SK-N-SH treated with all-trans-retinoic acid at 6 μM for 48 hours (cell line): Measurements from ENCODE around the gene TMEM31.

Source experiments
- ATAC-seq: fragments of 200-7000 bp; cut with Tn5 transposase; 3 replicates; pipeline ENCODE4 v1.9.1; 2020; ENCODE audit warnings: mild to moderate bottlenecking, moderate library complexity
- ARNTL ChIP-seq: fragments of 450-650 bp; formaldehyde crosslinking; IDR thresholded peaks from 2 replicates; pipeline ENCODE4 v1.5.0; 2020; ENCODE audit warnings: low read depth, mild to moderate bottlenecking, moderate library complexity, borderline replicate concordance
- BACH2 ChIP-seq: fragments of 250-450 bp; sonication (Bioruptor Pico); IDR thresholded peaks from 2 replicates; pipeline ENCODE4 v1.9.0; 2021; ENCODE audit warnings: mild to moderate bottlenecking, borderline replicate concordance
- CSDC2 ChIP-seq: fragments of 250-450 bp; sonication (Bioruptor Pico); IDR thresholded peaks from 2 replicates; pipeline ENCODE4 v1.5.0; 2020; ENCODE audit warnings: mild to moderate bottlenecking, moderate library complexity
- ESRRG ChIP-seq: fragments of 250-450 bp; sonication (Bioruptor Pico); IDR thresholded peaks from 2 replicates; pipeline ENCODE4 v1.6.1; 2021; ENCODE audit warnings: mild to moderate bottlenecking
- ISL1 ChIP-seq: fragments of 250-450 bp; sonication (Bioruptor Pico); IDR thresholded peaks from 2 replicates; pipeline ENCODE4 v2.1.2; 2022; ENCODE audit warnings: mild to moderate bottlenecking, moderate library complexity
- OSR1 ChIP-seq: fragments of 250-450 bp; sonication (Bioruptor Pico); IDR thresholded peaks from 2 replicates; pipeline ENCODE4 v1.8.0; 2022; ENCODE audit warnings: moderate library complexity, mild to moderate bottlenecking, inconsistent platforms
- PPARA ChIP-seq: fragments of 250-450 bp; sonication (Bioruptor Pico); IDR thresholded peaks from 2 replicates; pipeline ENCODE4 v1.5.0; 2020; ENCODE audit warnings: mild to moderate bottlenecking, borderline replicate concordance
- RARB ChIP-seq: fragments of 250-450 bp; sonication (Bioruptor Pico); IDR thresholded peaks from 2 replicates; pipeline ENCODE4 v1.8.0; 2021; ENCODE audit warnings: mild to moderate bottlenecking, moderate library complexity
- TCF4 ChIP-seq: fragments of 250-450 bp; sonication (Bioruptor Pico); IDR thresholded peaks from 2 replicates; pipeline ENCODE4 v1.8.0; 2021; ENCODE audit warnings: mild to moderate bottlenecking, moderate library complexity, borderline replicate concordance
- TOX ChIP-seq: fragments of 250-450 bp; sonication (Bioruptor Pico); IDR thresholded peaks from 2 replicates; pipeline ENCODE4 v1.8.0; 2021; ENCODE audit warnings: mild to moderate bottlenecking, moderate library complexity, borderline replicate concordance
- ZC3H10 ChIP-seq: fragments of 250-450 bp; sonication (Bioruptor Pico); IDR thresholded peaks from 2 replicates; pipeline ENCODE4 v1.5.1; 2021; ENCODE audit warnings: mild to moderate bottlenecking, moderate library complexity
- ZFP3 ChIP-seq: fragments of 250-450 bp; sonication (Bioruptor Pico); IDR thresholded peaks from 2 replicates; pipeline ENCODE4 v1.5.0; 2020; ENCODE audit warnings: mild to moderate bottlenecking, moderate library complexity
- ZFP30 ChIP-seq: fragments of 450-650 bp; formaldehyde crosslinking; IDR thresholded peaks from 2 replicates; pipeline ENCODE4 v1.5.0; 2022; ENCODE audit warnings: mild to moderate bottlenecking, moderate library complexity
- ZNF70 ChIP-seq: fragments of 450-650 bp; formaldehyde crosslinking; IDR thresholded peaks from 2 replicates; pipeline ENCODE4 v1.5.0; 2020; ENCODE audit warnings: mild to moderate bottlenecking, moderate library complexity
- ZNF8 ChIP-seq: fragments of 450-650 bp; formaldehyde crosslinking; IDR thresholded peaks from 2 replicates; pipeline ENCODE4 v1.5.0; 2020; ENCODE audit warnings: mild to moderate bottlenecking, moderate library complexity
- TF ChIP-seq, protein P1 (sequence below): fragments of 250-450 bp; sonication (Bioruptor Pico); IDR thresholded peaks from 2 replicates; pipeline ENCODE4 v1.8.0; 2021; ENCODE audit warnings: low read depth, mild to moderate bottlenecking, moderate library complexity, borderline replicate concordance
- TF ChIP-seq, protein P2 (sequence below): fragments of 250-450 bp; sonication (Bioruptor Pico); IDR thresholded peaks from 2 replicates; pipeline ENCODE4 v1.8.0; 2020; ENCODE audit warnings: mild to moderate bottlenecking, moderate library complexity, borderline replicate concordance
- TF ChIP-seq, protein P3 (sequence below): fragments of 250-450 bp; sonication (Bioruptor Pico); IDR thresholded peaks from 2 replicates; pipeline ENCODE4 v1.5.1; 2021; ENCODE audit warnings: mild to moderate bottlenecking, moderate library complexity
- TF ChIP-seq, protein P4 (sequence below): fragments of 250-450 bp; sonication (Bioruptor Pico); IDR thresholded peaks from 2 replicates; pipeline ENCODE4 v1.5.0; 2020; ENCODE audit warnings: mild to moderate bottlenecking, moderate library complexity
- TF ChIP-seq, protein P5 (sequence below): fragments of 250-450 bp; sonication (Bioruptor Pico); IDR thresholded peaks from 2 replicates; pipeline ENCODE4 v1.5.1; 2020; ENCODE audit warnings: low read depth, mild to moderate bottlenecking, moderate library complexity

Gene TMEM31

DNA sequence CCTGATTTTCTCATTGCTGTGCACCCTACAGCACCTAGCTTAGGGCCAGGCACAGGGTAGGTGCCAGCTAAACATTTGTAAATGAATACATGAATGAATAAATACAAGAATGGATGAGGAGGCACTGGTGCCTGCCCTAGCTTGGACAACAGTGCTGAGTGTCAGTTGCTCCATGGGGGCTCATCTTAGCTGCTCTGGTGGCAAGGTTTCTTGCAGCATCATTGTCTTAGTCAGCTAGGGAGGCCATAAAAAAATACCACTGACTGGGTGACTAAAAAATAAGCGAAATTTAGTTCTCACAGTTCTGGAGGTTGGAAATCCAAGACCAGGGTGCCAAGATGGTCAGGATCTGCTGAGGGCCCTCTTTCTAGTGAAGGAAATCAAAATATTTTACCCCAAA, 31.2 kb downstream of the TMEM31 start:
- ATAC-seq: no peak
- TF ChIP-seq, protein P1, sequence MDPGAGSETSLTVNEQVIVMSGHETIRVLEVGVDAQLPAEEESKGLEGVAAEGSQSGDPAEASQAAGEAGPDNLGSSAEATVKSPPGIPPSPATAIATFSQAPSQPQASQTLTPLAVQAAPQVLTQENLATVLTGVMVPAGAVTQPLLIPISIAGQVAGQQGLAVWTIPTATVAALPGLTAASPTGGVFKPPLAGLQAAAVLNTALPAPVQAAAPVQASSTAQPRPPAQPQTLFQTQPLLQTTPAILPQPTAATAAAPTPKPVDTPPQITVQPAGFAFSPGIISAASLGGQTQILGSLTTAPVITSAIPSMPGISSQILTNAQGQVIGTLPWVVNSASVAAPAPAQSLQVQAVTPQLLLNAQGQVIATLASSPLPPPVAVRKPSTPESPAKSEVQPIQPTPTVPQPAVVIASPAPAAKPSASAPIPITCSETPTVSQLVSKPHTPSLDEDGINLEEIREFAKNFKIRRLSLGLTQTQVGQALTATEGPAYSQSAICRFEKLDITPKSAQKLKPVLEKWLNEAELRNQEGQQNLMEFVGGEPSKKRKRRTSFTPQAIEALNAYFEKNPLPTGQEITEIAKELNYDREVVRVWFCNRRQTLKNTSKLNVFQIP (CRISPR knock-in tag): no peak
- TF ChIP-seq BACH2 (CRISPR knock-in tag) (no peak), ESRRG (CRISPR knock-in tag) (no peak), ZC3H10 (CRISPR knock-in tag) (no peak), ZFP30 (no peak), ZNF70 (CRISPR knock-in tag) (no peak), CSDC2 (no peak), PPARA (no peak), ZNF8 (CRISPR knock-in tag) (no peak), RARB (CRISPR knock-in tag) (no peak), ARNTL (no peak)
- TF ChIP-seq, protein P2, sequence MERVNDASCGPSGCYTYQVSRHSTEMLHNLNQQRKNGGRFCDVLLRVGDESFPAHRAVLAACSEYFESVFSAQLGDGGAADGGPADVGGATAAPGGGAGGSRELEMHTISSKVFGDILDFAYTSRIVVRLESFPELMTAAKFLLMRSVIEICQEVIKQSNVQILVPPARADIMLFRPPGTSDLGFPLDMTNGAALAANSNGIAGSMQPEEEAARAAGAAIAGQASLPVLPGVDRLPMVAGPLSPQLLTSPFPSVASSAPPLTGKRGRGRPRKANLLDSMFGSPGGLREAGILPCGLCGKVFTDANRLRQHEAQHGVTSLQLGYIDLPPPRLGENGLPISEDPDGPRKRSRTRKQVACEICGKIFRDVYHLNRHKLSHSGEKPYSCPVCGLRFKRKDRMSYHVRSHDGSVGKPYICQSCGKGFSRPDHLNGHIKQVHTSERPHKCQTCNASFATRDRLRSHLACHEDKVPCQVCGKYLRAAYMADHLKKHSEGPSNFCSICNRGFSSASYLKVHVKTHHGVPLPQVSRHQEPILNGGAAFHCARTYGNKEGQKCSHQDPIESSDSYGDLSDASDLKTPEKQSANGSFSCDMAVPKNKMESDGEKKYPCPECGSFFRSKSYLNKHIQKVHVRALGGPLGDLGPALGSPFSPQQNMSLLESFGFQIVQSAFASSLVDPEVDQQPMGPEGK (CRISPR knock-in tag): no peak
- TF ChIP-seq, protein P3, sequence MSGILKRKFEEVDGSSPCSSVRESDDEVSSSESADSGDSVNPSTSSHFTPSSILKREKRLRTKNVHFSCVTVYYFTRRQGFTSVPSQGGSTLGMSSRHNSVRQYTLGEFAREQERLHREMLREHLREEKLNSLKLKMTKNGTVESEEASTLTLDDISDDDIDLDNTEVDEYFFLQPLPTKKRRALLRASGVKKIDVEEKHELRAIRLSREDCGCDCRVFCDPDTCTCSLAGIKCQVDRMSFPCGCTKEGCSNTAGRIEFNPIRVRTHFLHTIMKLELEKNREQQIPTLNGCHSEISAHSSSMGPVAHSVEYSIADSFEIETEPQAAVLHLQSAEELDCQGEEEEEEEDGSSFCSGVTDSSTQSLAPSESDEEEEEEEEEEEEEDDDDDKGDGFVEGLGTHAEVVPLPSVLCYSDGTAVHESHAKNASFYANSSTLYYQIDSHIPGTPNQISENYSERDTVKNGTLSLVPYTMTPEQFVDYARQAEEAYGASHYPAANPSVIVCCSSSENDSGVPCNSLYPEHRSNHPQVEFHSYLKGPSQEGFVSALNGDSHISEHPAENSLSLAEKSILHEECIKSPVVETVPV (CRISPR knock-in tag): no peak

DNA sequence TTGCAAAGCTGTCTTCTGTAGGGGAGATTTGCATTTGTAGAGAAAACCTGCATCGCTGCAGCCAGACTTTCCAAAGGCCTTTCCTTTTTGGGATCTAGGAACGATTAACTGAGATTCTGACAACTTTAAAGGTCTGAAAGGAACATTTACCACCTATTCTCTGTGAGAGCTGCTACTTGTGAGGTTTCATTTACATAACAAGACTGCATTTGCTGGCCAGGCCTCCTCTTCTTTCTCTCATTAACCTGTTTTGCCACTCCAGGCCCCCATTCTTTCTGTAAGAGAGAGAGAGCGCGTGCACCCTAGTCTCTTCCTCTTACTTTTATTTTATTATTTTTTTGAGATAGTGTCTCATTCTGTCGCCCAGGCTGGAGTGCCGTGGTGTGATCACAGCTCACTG, 31.6 kb downstream of the TMEM31 start:
- TF ChIP-seq CSDC2: no peak
- TF ChIP-seq OSR1 (CRISPR knock-in tag): no peak
- TF ChIP-seq TOX (CRISPR knock-in tag): no peak
- TF ChIP-seq, protein P4, sequence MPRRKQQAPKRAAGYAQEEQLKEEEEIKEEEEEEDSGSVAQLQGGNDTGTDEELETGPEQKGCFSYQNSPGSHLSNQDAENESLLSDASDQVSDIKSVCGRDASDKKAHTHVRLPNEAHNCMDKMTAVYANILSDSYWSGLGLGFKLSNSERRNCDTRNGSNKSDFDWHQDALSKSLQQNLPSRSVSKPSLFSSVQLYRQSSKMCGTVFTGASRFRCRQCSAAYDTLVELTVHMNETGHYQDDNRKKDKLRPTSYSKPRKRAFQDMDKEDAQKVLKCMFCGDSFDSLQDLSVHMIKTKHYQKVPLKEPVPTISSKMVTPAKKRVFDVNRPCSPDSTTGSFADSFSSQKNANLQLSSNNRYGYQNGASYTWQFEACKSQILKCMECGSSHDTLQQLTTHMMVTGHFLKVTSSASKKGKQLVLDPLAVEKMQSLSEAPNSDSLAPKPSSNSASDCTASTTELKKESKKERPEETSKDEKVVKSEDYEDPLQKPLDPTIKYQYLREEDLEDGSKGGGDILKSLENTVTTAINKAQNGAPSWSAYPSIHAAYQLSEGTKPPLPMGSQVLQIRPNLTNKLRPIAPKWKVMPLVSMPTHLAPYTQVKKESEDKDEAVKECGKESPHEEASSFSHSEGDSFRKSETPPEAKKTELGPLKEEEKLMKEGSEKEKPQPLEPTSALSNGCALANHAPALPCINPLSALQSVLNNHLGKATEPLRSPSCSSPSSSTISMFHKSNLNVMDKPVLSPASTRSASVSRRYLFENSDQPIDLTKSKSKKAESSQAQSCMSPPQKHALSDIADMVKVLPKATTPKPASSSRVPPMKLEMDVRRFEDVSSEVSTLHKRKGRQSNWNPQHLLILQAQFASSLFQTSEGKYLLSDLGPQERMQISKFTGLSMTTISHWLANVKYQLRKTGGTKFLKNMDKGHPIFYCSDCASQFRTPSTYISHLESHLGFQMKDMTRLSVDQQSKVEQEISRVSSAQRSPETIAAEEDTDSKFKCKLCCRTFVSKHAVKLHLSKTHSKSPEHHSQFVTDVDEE (CRISPR knock-in tag): no peak
- no peak for TF ChIP-seq BACH2 (CRISPR knock-in tag)
- TF ChIP-seq, protein P1 (CRISPR knock-in tag): no peak
- TF ChIP-seq, protein P2 (CRISPR knock-in tag): no peak
- no peak for TF ChIP-seq ZNF70 (CRISPR knock-in tag)
- no peak for TF ChIP-seq RARB (CRISPR knock-in tag)
- TF ChIP-seq PPARA: no peak
- no peak for TF ChIP-seq TCF4 (CRISPR knock-in tag)
- no peak for TF ChIP-seq ARNTL
- TF ChIP-seq, protein P5, sequence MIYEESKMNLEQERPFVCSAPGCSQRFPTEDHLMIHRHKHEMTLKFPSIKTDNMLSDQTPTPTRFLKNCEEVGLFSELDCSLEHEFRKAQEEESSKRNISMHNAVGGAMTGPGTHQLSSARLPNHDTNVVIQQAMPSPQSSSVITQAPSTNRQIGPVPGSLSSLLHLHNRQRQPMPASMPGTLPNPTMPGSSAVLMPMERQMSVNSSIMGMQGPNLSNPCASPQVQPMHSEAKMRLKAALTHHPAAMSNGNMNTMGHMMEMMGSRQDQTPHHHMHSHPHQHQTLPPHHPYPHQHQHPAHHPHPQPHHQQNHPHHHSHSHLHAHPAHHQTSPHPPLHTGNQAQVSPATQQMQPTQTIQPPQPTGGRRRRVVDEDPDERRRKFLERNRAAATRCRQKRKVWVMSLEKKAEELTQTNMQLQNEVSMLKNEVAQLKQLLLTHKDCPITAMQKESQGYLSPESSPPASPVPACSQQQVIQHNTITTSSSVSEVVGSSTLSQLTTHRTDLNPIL (CRISPR knock-in tag): no peak
- TF ChIP-seq, protein P3 (CRISPR knock-in tag): no peak
- TF ChIP-seq ZFP3 (CRISPR knock-in tag): no peak
- TF ChIP-seq ISL1 (CRISPR knock-in tag): no peak
- TF ChIP-seq ZFP30: no peak

More for the DNA sequence above, 31.6 kb downstream of the TMEM31 start:
- ATAC-seq: no peak
